Duodenal mucosa (tissue), 2 donors: ENCODE data around the gene ANKS1A.

Source experiments
- H3K27ac ChIP-seq: one replicate; pipeline ENCODE4 v1.7.0; 2013; ENCODE audit warnings: low read depth, low read length
- H3K27me3 ChIP-seq, 2 donors: one replicate each; pipeline ENCODE4 v1.7.0; 2013; ENCODE audit warnings: low read length in 2 of 2, control low read depth in 1 of 2; ENCODE audit not compliant: insufficient read depth in 2 of 2, control insufficient read depth in 1 of 2
- H3K36me3 ChIP-seq, 2 donors: one replicate each; pipeline ENCODE4 v1.7.0; 2013; ENCODE audit warnings: low read length in 2 of 2, control low read depth in 1 of 2; ENCODE audit not compliant: insufficient read depth in 2 of 2, control insufficient read depth in 1 of 2
- H3K4me1 ChIP-seq, 2 donors: one replicate each; pipeline ENCODE4 v1.7.0; 2013; ENCODE audit warnings: low read length in 2 of 2, control low read depth in 1 of 2; ENCODE audit not compliant: insufficient read depth in 2 of 2, control insufficient read depth in 1 of 2
- H3K4me3 ChIP-seq, 2 donors: one replicate each; pipeline ENCODE4 v1.7.0; 2013; ENCODE audit warnings: low read length in 2 of 2, low read depth in 1 of 2
- H3K9ac ChIP-seq, 2 donors: one replicate each; pipeline ENCODE4 v1.7.0; 2013; ENCODE audit warnings: low read length in 2 of 2, low read depth in 1 of 2
- H3K9me3 ChIP-seq, 2 donors: one replicate each; pipeline ENCODE4 v1.7.0; 2013; ENCODE audit warnings: low read length in 2 of 2, control low read depth in 1 of 2; ENCODE audit not compliant: control insufficient read depth in 1 of 2

ANKS1A gene

GRCh38 chr6:34864007-34864406, 25.0 kb upstream of the ANKS1A start:
- Histone ChIP-seq H3K4me1 (no peaks in the 10 kb centered on the region), H3K9ac (no peak overlapping the region), H3K27ac (no peak overlapping the region), H3K27me3 (no peaks in the 10 kb centered on the region), H3K9me3 (no peaks in the 10 kb centered on the region), H3K4me3 (no peak overlapping the region), H3K36me3 (peaks cover 11 to 43% of the 10 kb centered on the region in 2 donors)

GRCh38 chr6:34865107-34865506, 23.9 kb upstream of the ANKS1A start:
- no peaks in the 10 kb centered on the region for H3K27me3 ChIP-seq
- no peaks in the 10 kb centered on the region for H3K4me1 ChIP-seq
- peaks cover 6 to 36% of the 10 kb centered on the region in 2 donors for H3K36me3 ChIP-seq
- no peak overlapping the region for H3K9ac ChIP-seq
- H3K4me3 ChIP-seq, result no peak overlapping the region
- no peak overlapping the region for H3K27ac ChIP-seq
- H3K9me3 ChIP-seq, result no peaks in the 10 kb centered on the region

GRCh38 chr6:34866509-34866908, 22.5 kb upstream of the ANKS1A start:
- Histone ChIP-seq H3K27ac (no peak overlapping the region), H3K9me3 (no peaks in the 10 kb centered on the region), H3K27me3 (no peaks in the 10 kb centered on the region), H3K4me3 (no peak overlapping the region), H3K36me3 (peaks cover 19 to 39% of the 10 kb centered on the region in 2 donors), H3K4me1 (no peaks in the 10 kb centered on the region), H3K9ac (no peak overlapping the region)

DNA sequence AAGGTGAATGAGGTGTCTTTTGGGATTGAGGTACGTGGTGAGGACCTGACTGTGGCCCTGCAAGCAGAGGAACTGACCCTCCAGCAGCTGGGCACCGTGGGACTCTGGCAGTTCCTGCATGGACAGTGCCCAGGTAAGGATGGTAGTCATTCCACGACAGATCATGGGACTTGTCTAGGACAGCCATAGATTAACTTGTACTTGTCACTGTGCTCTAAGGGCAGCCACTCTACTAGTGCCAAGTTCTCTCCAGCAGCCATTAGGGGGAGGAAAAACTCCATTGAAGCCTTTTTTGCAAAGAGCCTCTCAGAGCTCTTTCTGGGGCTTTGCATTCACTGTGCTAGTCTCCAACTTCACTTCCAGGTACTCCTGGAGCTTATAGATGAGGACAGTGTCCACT, 21.6 kb upstream of the ANKS1A start:
- Histone ChIP-seq H3K27me3 (no peaks in the 10 kb centered on the region), H3K9me3 (no peaks in the 10 kb centered on the region), H3K27ac (no peak overlapping the region), H3K9ac (no peak overlapping the region), H3K4me3 (no peak overlapping the region), H3K4me1 (no peaks in the 10 kb centered on the region), H3K36me3 (peaks cover 27 to 49% of the 10 kb centered on the region in 2 donors)

DNA sequence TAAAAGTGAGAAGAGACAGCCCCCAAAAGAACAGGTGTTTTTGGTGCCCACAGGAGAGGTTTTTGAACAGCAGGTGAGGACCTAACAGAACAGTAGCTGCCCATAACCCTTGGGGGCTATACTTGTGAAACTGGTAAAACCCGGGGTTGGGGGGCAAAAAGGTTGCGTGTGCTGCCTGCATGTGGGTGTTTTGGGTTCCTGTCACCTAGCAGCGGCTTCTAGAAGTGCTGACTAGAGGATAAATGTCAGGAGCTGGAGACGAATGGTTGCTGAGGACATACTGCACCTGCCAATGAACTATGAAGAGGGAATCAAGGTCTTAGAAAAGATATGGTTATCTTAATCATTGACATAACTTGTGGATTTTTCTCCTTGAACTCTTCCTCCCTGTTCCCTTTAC, 17.2 kb upstream of the ANKS1A start:
- H3K9me3 ChIP-seq, result no peaks in the 10 kb centered on the region
- H3K9ac ChIP-seq, result no peak overlapping the region
- peaks cover 36 to 71% of the 10 kb centered on the region in 2 donors for H3K36me3 ChIP-seq
- no peaks in the 10 kb centered on the region for H3K4me1 ChIP-seq
- H3K27ac ChIP-seq, result no peak overlapping the region
- no peaks in the 10 kb centered on the region for H3K27me3 ChIP-seq
- no peak overlapping the region for H3K4me3 ChIP-seq

- Histone ChIP-seq H3K36me3 (peaks cover 37 to 69% of the 10 kb centered on the region in 2 donors), H3K27ac (no peak overlapping the region), H3K9me3 (no peaks in the 10 kb centered on the region), H3K27me3 (no peaks in the 10 kb centered on the region), H3K4me1 (no peaks in the 10 kb centered on the region), H3K4me3 (no peak overlapping the region), H3K9ac (no peak overlapping the region)
Observed at GRCh38 chr6:34872332-34872731, 16.7 kb upstream of the ANKS1A start.

DNA sequence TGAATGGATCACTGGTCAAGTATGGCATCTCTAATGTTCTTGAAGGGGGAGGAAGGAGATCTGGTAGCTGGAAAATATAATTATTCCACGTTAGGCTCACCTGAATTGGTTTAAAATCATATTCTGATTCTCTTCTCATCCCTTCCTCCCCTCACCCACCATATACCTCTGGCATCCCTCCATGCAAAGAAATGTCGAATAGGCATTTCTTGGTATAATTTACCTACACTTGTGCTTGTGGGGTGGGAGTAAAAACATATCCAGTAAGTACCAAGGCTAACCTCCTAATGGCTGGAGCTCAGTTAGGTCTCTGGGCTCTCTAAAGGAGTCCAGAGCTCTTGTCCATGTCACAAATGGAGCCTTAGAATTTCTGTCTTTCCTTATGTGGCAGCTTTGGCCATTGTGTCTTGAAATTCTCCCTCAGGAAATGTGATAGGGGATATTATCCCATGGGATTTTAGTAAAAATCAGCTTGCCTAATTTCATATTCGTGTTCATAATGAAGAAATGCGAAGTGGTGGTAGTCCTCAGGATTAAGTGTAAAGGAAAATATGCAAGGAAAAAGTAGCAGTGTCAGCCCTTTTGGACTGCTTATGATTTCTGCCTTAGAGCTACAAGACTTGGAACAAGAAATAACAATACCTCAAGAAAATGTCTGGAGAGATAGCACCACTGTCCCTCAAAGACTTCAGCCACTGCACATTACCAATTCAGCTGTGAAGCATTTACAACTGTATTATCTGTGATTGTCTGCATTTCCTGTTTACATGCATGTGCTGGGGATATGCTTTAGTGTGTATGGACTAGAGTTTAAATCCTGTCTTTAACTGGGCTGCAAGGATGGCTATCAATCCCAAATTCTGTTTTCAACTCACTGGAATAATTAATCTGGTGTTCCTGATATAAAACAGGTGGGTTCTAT, 13.5 kb upstream of the ANKS1A start:
- Histone ChIP-seq H3K27me3 (no peaks in the 10 kb centered on the region), H3K36me3 (peaks cover 40 to 81% of the 10 kb centered on the region in 2 donors), H3K9me3 (no peaks in the 10 kb centered on the region), H3K4me1 (no peaks in the 10 kb centered on the region), H3K27ac (no peak overlapping the region), H3K4me3 (no peak overlapping the region), H3K9ac (no peak overlapping the region)

- Histone ChIP-seq H3K27ac (no peak overlapping the region), H3K27me3 (no peaks in the 10 kb centered on the region), H3K36me3 (peaks cover 31 to 78% of the 10 kb centered on the region in 2 donors), H3K4me1 (no peaks in the 10 kb centered on the region), H3K9me3 (no peaks in the 10 kb centered on the region), H3K9ac (no peak overlapping the region), H3K4me3 (no peak overlapping the region)
Observed at GRCh38 chr6:34876472-34876871, 12.6 kb upstream of the ANKS1A start.

DNA sequence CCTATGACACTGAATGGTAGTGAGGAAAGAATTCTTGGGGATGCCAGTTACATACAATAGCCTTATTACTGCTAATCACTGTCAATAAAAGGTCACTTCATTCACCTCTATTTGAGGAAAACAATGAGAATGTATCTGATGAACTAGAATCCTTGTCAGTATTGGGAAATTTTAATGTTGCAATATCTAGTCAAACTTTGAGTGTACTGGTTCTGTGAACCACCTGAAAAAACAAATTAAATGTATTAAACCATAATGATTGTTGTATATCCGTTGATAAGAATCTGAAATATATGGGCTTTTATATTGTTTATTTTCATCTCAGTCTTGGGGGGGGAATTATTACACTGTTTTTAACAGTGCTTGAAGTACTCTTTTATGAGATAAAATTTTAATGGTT, 11.8 kb upstream of the ANKS1A start:
- H3K36me3 ChIP-seq, result peaks cover 25 to 70% of the 10 kb centered on the region in 2 donors
- no peak overlapping the region for H3K4me3 ChIP-seq
- no peaks in the 10 kb centered on the region for H3K27me3 ChIP-seq
- no peak overlapping the region for H3K9ac ChIP-seq
- no peaks in the 10 kb centered on the region for H3K9me3 ChIP-seq
- no peak overlapping the region for H3K27ac ChIP-seq
- H3K4me1 ChIP-seq, result no peaks in the 10 kb centered on the region

GRCh38 chr6:34877869-34878485, 11.1 kb upstream of the ANKS1A start:
- Histone ChIP-seq H3K27me3 (no peaks in the 10 kb centered on the region), H3K36me3 (peaks cover 18 to 66% of the 10 kb centered on the region in 2 donors)

More at GRCh38 chr6:34877869-34878485, 11.1 kb upstream of the ANKS1A start:
- H3K27ac ChIP-seq, result no peak overlapping the region
- no peak overlapping the region for H3K9ac ChIP-seq
- H3K4me3 ChIP-seq, result no peak overlapping the region
- H3K9me3 ChIP-seq, result no peaks in the 10 kb centered on the region
- H3K4me1 ChIP-seq, result no peaks in the 10 kb centered on the region
